H9 (cell line): ENCODE results near the gene TRIM54. TPM values are rescaled to one million over a fixed set of nuclear protein-coding genes. Genes with fewer than 3 reads are reported as not detected.

ENCODE experiments used
- DNase-seq: peaks from one replicate; pipeline ENCODE4 v3.0.0-alpha.2; 2017
- H2AFZ ChIP-seq: one replicate; pipeline ENCODE4 v1.6.1; 2013; ENCODE audit warnings: mild to moderate bottlenecking, low read length, control low read depth, moderate library complexity
- H2AK5ac ChIP-seq: 2 replicates; pipeline ENCODE4 v1.6.1; 2013; ENCODE audit warnings: low read length, control low read depth, mixed read lengths; ENCODE audit not compliant: insufficient read length
- H2BK120ac ChIP-seq: one replicate; pipeline ENCODE4 v1.6.1; 2013; ENCODE audit warnings: low read depth, mild to moderate bottlenecking, low read length, control low read depth, inconsistent platforms; ENCODE audit not compliant: poor library complexity, severe bottlenecking
- H2BK12ac ChIP-seq: 2 replicates; pipeline ENCODE4 v1.6.1; 2013; ENCODE audit warnings: low read length, control low read depth, mixed read lengths, low read depth; ENCODE audit not compliant: insufficient read length
- H2BK15ac ChIP-seq: 2 replicates; pipeline ENCODE4 v1.6.1; 2013; ENCODE audit warnings: low read depth, low read length, control low read depth
- H2BK20ac ChIP-seq: one replicate; pipeline ENCODE4 v1.6.1; 2013; ENCODE audit warnings: low read depth, mild to moderate bottlenecking, low read length, control low read depth, inconsistent platforms; ENCODE audit not compliant: poor library complexity, severe bottlenecking
- H2BK5ac ChIP-seq: 2 replicates; pipeline ENCODE4 v1.6.1; 2013; ENCODE audit warnings: low read length, control low read depth, mixed read lengths; ENCODE audit not compliant: insufficient read length
- H3K14ac ChIP-seq: 2 replicates; pipeline ENCODE4 v1.6.1; 2013; ENCODE audit warnings: low read length, control low read depth; ENCODE audit not compliant: insufficient read depth
- H3K18ac ChIP-seq: 2 replicates; pipeline ENCODE4 v1.6.1; 2013; ENCODE audit warnings: low read depth, mild to moderate bottlenecking, mixed read lengths, low read length, control low read depth; ENCODE audit not compliant: insufficient read length
- H3K23ac ChIP-seq: 2 replicates; pipeline ENCODE4 v1.6.1; 2013; ENCODE audit warnings: low read length, control low read depth, mixed read lengths, low read depth; ENCODE audit not compliant: insufficient read length
- H3K23me2 ChIP-seq: 2 replicates; pipeline ENCODE4 v1.6.1; 2013; ENCODE audit warnings: low read depth, mild to moderate bottlenecking, mixed read lengths, low read length, control low read depth; ENCODE audit not compliant: insufficient read length, poor library complexity, severe bottlenecking
- H3K27ac ChIP-seq: 2 replicates; pipeline ENCODE4 v1.5.1; 2013; ENCODE audit warnings: low read length, control low read depth, mixed read lengths, low read depth; ENCODE audit not compliant: insufficient read length
- H3K27me3 ChIP-seq: 2 replicates; pipeline ENCODE4 v1.6.1; 2013; ENCODE audit warnings: low read length, control low read depth, inconsistent platforms; ENCODE audit not compliant: insufficient read depth
- H3K4ac ChIP-seq: 2 replicates; pipeline ENCODE4 v1.6.1; 2013; ENCODE audit warnings: low read depth, mild to moderate bottlenecking, control low read depth, inconsistent platforms, low read length, moderate library complexity
- H3K4me1 ChIP-seq: 2 replicates; pipeline ENCODE4 v1.6.1; 2013; ENCODE audit warnings: low read length, control low read depth, inconsistent platforms; ENCODE audit not compliant: insufficient read depth
- H3K4me2 ChIP-seq: 2 replicates; pipeline ENCODE4 v1.6.1; 2013; ENCODE audit warnings: low read length, control low read depth, mixed read lengths; ENCODE audit not compliant: insufficient read length, insufficient read depth
- H3K56ac ChIP-seq: 2 replicates; pipeline ENCODE4 v1.6.1; 2013; ENCODE audit warnings: low read depth, mild to moderate bottlenecking, mixed read lengths, low read length, control low read depth; ENCODE audit not compliant: insufficient read length
- H3K79me1 ChIP-seq: 2 replicates; pipeline ENCODE4 v1.6.1; 2013; ENCODE audit warnings: low read depth, mild to moderate bottlenecking, moderate library complexity, low read length, control low read depth, inconsistent platforms; ENCODE audit not compliant: insufficient read depth, poor library complexity, severe bottlenecking
- H3K79me2 ChIP-seq: 2 replicates; pipeline ENCODE4 v1.6.1; 2013; ENCODE audit warnings: low read length, control low read depth, inconsistent platforms; ENCODE audit not compliant: insufficient read depth
- H3K9ac ChIP-seq: 2 replicates; pipeline ENCODE4 v1.6.1; 2013; ENCODE audit warnings: low read length, control low read depth, mixed read lengths; ENCODE audit not compliant: insufficient read length; ENCODE audit errors: extremely low read depth
- H3K9me3 ChIP-seq: one replicate; pipeline ENCODE4 v1.6.1; 2013; ENCODE audit warnings: low read depth, low read length, inconsistent platforms; ENCODE audit not compliant: control insufficient read depth
- H3T11ph ChIP-seq: one replicate; pipeline ENCODE4 v1.6.1; 2013; ENCODE audit warnings: mild to moderate bottlenecking, low read length, control low read depth, inconsistent platforms
- H4K20me1 ChIP-seq: one replicate; pipeline ENCODE4 v1.6.1; 2013; ENCODE audit not compliant: control insufficient read depth, insufficient read length, insufficient read depth
- H4K5ac ChIP-seq: 2 replicates; pipeline ENCODE4 v1.6.1; 2013; ENCODE audit warnings: low read depth, mild to moderate bottlenecking, mixed read lengths, low read length, control low read depth; ENCODE audit not compliant: insufficient read length
- H4K8ac ChIP-seq: replicated peaks from 2 replicates; pipeline ENCODE4 v1.6.1; 2013; ENCODE audit warnings: low read length, control low read depth, mixed read lengths, low read depth; ENCODE audit not compliant: insufficient read length
- H4K91ac ChIP-seq: 2 replicates; pipeline ENCODE4 v1.6.1; 2013; ENCODE audit warnings: low read depth, mild to moderate bottlenecking, moderate library complexity, mixed read lengths, low read length, control low read depth; ENCODE audit not compliant: insufficient read length
- H3K27ac Mint-ChIP-seq, 3 experiments: 2 replicates in 2 of 3; 3 replicates in 1 of 3; pipeline ENCODE4 v1.8.0; 2020 to 2021; ENCODE audit warnings: mixed read lengths in 3 of 3, mild to moderate bottlenecking in 1 of 3, moderate library complexity in 1 of 3
- H3K27me3 Mint-ChIP-seq: 2 replicates; pipeline ENCODE4 v1.8.0; 2021; ENCODE audit warnings: low read depth, mild to moderate bottlenecking, moderate library complexity, mixed read lengths
- H3K36me3 Mint-ChIP-seq, 3 experiments: 2 replicates in 2 of 3; 3 replicates in 1 of 3; pipeline ENCODE4 v1.8.0; 2020 to 2021; ENCODE audit warnings: low read depth in 3 of 3, mixed read lengths in 3 of 3; ENCODE audit not compliant: insufficient read depth in 1 of 3
- H3K4me1 Mint-ChIP-seq, 2 experiments: 2 replicates each; pipeline ENCODE4 v1.8.0; 2020; ENCODE audit warnings: mixed read lengths in 2 of 2
- H3K4me3 Mint-ChIP-seq, 2 experiments: 2 replicates in 1 of 2; 3 replicates in 1 of 2; pipeline ENCODE4 v1.8.0; 2020 to 2021; ENCODE audit warnings: mild to moderate bottlenecking in 2 of 2, mixed read lengths in 2 of 2, moderate library complexity in 1 of 2
- H3K9me3 Mint-ChIP-seq, 2 experiments: 2 replicates in 1 of 2; 3 replicates in 1 of 2; pipeline ENCODE4 v1.8.0; 2020; ENCODE audit warnings: mild to moderate bottlenecking in 2 of 2, mixed read lengths in 2 of 2, moderate library complexity in 1 of 2
- WGBS: extraction: QIAGEN DNeasy Blood & Tissue Kit; methylation state at CpG from one replicate; pipeline ENCODE4 v1.1.7; 2013; ENCODE audit warnings: missing lambda C conversion rate, low lambda C conversion rate, mixed read lengths; ENCODE audit not compliant: insufficient read length; ENCODE audit errors: extremely low coverage; 5-methylcytosine and 5-hydroxymethylcytosine counted together
- total RNA-seq: library from RNA; stranded (reverse); gene quantifications from 2 replicates; pipeline ENCODE4 v1.2.1, GENCODE V29; 2021
- TF ChIP-seq, protein P1 (sequence below): fragments of 200-600 bp; sonication (generic); conservative IDR thresholded peaks from 3 replicates; pipeline ENCODE4 v1.8.0; 2021; ENCODE audit warnings: antibody characterized with exemption, mild to moderate bottlenecking

The TRIM54 gene
- total RNA-seq, 1 experiment from 2014 or later, result 5.0 TPM

GRCh38 chr2:27314709-27315108, 32.5 kb downstream of the TRIM54 start:
- H3K4me1 ChIP-seq, result peaks cover 6% of the 10 kb centered on the region; the same call in 1 of the 2 replicates
- H3K79me1 ChIP-seq, result no peaks in the 10 kb centered on the region
- H2BK20ac ChIP-seq, result no peak overlapping the region
- no CpG with 5 or more reads among the region's 9 CpGs for WGBS
- H4K5ac ChIP-seq, result no peak overlapping the region
- H2AFZ ChIP-seq, result no peak overlapping the region
- Mint-ChIP-seq H3K4me1 (peaks cover 8 to 9% of the 10 kb centered on the region in 2 experiments; a peak in 3 of 4 replicates), H3K4me3 (no peak overlapping the region), H3K27me3 (peaks cover 3% of the 10 kb centered on the region), H3K9me3 (no peaks in the 10 kb centered on the region), H3K27ac (no peak overlapping the region), H3K36me3 (peaks cover 2 to 7% (median 7%) of the 10 kb centered on the region in 3 experiments; a peak in 6 of 7 replicates)
- H4K8ac ChIP-seq, result no peak overlapping the region
- no peaks in the 10 kb centered on the region for H3K9me3 ChIP-seq
- H4K91ac ChIP-seq, result no peak overlapping the region
- no peak overlapping the region for H3T11ph ChIP-seq
- H2BK15ac ChIP-seq, result no peak overlapping the region
- no peak overlapping the region for H3K14ac ChIP-seq
- H2AK5ac ChIP-seq, result no peak overlapping the region
- H3K27ac ChIP-seq, result no peak overlapping the region
- no peak overlapping the region for H3K56ac ChIP-seq
- no peak overlapping the region for H3K23ac ChIP-seq
- H3K4me2 ChIP-seq, result no peak overlapping the region
- H3K23me2 ChIP-seq, result no peaks in the 10 kb centered on the region
- no peak overlapping the region for H2BK5ac ChIP-seq
- H3K79me2 ChIP-seq, result no peaks in the 10 kb centered on the region
- H2BK120ac ChIP-seq, result no peak overlapping the region
- H3K18ac ChIP-seq, result no peak overlapping the region
- no peaks in the 10 kb centered on the region for H3K27me3 ChIP-seq
- TF ChIP-seq, protein P1, sequence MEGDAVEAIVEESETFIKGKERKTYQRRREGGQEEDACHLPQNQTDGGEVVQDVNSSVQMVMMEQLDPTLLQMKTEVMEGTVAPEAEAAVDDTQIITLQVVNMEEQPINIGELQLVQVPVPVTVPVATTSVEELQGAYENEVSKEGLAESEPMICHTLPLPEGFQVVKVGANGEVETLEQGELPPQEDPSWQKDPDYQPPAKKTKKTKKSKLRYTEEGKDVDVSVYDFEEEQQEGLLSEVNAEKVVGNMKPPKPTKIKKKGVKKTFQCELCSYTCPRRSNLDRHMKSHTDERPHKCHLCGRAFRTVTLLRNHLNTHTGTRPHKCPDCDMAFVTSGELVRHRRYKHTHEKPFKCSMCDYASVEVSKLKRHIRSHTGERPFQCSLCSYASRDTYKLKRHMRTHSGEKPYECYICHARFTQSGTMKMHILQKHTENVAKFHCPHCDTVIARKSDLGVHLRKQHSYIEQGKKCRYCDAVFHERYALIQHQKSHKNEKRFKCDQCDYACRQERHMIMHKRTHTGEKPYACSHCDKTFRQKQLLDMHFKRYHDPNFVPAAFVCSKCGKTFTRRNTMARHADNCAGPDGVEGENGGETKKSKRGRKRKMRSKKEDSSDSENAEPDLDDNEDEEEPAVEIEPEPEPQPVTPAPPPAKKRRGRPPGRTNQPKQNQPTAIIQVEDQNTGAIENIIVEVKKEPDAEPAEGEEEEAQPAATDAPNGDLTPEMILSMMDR, result no peak
- no peaks in the 10 kb centered on the region for H4K20me1 ChIP-seq
- no peak overlapping the region for H2BK12ac ChIP-seq
- no peak for DNase-seq
- H3K9ac ChIP-seq, result no peak overlapping the region
- H3K4ac ChIP-seq, result no peak overlapping the region
